ENCODE results near the gene RMND1. TPM values are rescaled to one million over a fixed set of nuclear protein-coding genes. Genes with fewer than 3 reads are reported as not detected.

RMND1 gene
- total and polyA plus RNA-seq, 2 of the 13 experiments (the other 11 are each of a cell fraction or from before 2014, with no cell fraction given): 34.0 to 72.5 TPM

DNA sequence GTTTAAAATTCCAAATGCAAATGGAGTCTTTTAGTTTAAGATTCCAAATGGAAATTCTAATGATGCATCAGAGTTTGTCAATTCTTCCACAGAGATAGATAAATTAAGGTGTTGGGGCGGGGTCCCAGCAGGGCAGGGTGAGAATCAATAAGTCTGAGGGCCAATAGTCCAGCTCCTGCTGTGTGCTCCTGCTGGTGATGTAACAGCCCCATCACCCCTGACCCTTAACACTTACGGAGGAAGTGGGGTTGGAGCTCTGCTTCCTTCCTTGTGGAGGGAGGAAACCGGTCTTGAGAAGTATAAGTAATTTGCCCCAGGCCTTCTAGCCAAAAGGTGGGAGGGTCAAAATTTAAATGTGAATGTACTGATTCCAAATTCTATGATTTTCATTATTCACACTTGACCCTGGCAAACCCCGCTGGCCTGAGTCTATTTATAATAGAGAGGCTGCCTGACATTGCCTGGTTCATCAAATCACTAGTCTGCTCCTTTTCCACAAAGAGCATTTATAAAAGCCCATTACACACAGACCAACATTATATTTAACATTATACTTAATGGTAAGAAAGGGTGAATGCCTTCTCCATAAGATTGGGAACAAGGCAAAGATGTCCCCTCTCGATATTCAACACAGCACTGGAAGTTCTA lies 77.8 kb downstream of the RMND1 start (continued):
- TF ChIP-seq, protein P1, sequence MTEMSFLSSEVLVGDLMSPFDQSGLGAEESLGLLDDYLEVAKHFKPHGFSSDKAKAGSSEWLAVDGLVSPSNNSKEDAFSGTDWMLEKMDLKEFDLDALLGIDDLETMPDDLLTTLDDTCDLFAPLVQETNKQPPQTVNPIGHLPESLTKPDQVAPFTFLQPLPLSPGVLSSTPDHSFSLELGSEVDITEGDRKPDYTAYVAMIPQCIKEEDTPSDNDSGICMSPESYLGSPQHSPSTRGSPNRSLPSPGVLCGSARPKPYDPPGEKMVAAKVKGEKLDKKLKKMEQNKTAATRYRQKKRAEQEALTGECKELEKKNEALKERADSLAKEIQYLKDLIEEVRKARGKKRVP (CRISPR knock-in tag; IDR thresholded peaks at IDR 0.05): 0 out of 4 replicates have a peak, but pooled peaks of 1 of the 2 experiments have one; percentile 11
- no peak for TF ChIP-seq ZNF225 (CRISPR knock-in tag; IDR thresholded peaks at IDR 0.05)
- no peak for TF ChIP-seq PHF5A (CRISPR knock-in tag; IDR thresholded peaks at IDR 0.05; ENCODE audit: low read depth, unreplicated experiment)
- TF ChIP-seq ETV5 (CRISPR knock-in tag; IDR thresholded peaks at IDR 0.05; ENCODE audit: borderline replicate concordance): peak; percentile 68; the same call in 1 of the 2 replicates
- TF ChIP-seq, protein P2, sequence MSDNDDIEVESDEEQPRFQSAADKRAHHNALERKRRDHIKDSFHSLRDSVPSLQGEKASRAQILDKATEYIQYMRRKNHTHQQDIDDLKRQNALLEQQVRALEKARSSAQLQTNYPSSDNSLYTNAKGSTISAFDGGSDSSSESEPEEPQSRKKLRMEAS (IDR thresholded peaks at IDR 0.05): 0 out of 2 replicates have a peak, but pooled peaks have one; percentile 25
- no peak for TF ChIP-seq ZNF776 (CRISPR knock-in tag; IDR thresholded peaks at IDR 0.05)
- TF ChIP-seq GZF1 (CRISPR knock-in tag; IDR thresholded peaks at IDR 0.05): no peak
- TF ChIP-seq, protein P3, sequence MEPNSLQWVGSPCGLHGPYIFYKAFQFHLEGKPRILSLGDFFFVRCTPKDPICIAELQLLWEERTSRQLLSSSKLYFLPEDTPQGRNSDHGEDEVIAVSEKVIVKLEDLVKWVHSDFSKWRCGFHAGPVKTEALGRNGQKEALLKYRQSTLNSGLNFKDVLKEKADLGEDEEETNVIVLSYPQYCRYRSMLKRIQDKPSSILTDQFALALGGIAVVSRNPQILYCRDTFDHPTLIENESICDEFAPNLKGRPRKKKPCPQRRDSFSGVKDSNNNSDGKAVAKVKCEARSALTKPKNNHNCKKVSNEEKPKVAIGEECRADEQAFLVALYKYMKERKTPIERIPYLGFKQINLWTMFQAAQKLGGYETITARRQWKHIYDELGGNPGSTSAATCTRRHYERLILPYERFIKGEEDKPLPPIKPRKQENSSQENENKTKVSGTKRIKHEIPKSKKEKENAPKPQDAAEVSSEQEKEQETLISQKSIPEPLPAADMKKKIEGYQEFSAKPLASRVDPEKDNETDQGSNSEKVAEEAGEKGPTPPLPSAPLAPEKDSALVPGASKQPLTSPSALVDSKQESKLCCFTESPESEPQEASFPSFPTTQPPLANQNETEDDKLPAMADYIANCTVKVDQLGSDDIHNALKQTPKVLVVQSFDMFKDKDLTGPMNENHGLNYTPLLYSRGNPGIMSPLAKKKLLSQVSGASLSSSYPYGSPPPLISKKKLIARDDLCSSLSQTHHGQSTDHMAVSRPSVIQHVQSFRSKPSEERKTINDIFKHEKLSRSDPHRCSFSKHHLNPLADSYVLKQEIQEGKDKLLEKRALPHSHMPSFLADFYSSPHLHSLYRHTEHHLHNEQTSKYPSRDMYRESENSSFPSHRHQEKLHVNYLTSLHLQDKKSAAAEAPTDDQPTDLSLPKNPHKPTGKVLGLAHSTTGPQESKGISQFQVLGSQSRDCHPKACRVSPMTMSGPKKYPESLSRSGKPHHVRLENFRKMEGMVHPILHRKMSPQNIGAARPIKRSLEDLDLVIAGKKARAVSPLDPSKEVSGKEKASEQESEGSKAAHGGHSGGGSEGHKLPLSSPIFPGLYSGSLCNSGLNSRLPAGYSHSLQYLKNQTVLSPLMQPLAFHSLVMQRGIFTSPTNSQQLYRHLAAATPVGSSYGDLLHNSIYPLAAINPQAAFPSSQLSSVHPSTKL (CRISPR knock-in tag; IDR thresholded peaks at IDR 0.05): peak; percentile 53
- no peak for TF ChIP-seq ZNF619 (CRISPR knock-in tag; IDR thresholded peaks at IDR 0.05)
- TF ChIP-seq TBX2 (CRISPR knock-in tag; IDR thresholded peaks at IDR 0.05; ENCODE audit: borderline replicate concordance): peak; percentile 55; the same call in 1 of the 2 replicates
- no peak for TF ChIP-seq LCORL (IDR thresholded peaks at IDR 0.05)
- no peak for TF ChIP-seq LCORL (CRISPR knock-in tag; IDR thresholded peaks at IDR 0.05)
- TF ChIP-seq, protein P4, sequence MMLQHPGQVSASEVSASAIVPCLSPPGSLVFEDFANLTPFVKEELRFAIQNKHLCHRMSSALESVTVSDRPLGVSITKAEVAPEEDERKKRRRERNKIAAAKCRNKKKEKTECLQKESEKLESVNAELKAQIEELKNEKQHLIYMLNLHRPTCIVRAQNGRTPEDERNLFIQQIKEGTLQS (CRISPR knock-in tag; IDR thresholded peaks at IDR 0.05): 0 out of 2 replicates have a peak, but pooled peaks have one; percentile 32
- TF ChIP-seq SIN3A (IDR thresholded peaks at IDR 0.05; ENCODE audit: borderline replicate concordance, low read depth, low read length): no peak
- TF ChIP-seq JUND (CRISPR knock-in tag; IDR thresholded peaks at IDR 0.05): no peak
- TF ChIP-seq SKI (IDR thresholded peaks at IDR 0.05; ENCODE audit: partially characterized antibody): peak; percentile 38
- TF ChIP-seq ZBTB20 (CRISPR knock-in tag; IDR thresholded peaks at IDR 0.05; ENCODE audit: borderline replicate concordance, low read depth): no peak
- peak; percentile 86 for TF ChIP-seq NR2F2 (IDR thresholded peaks at IDR 0.05; ENCODE audit: borderline replicate concordance, low read depth)
- TF ChIP-seq ZNF10 (CRISPR knock-in tag; IDR thresholded peaks at IDR 0.05; ENCODE audit: borderline replicate concordance, low read depth): no peak
- TF ChIP-seq, protein P5, sequence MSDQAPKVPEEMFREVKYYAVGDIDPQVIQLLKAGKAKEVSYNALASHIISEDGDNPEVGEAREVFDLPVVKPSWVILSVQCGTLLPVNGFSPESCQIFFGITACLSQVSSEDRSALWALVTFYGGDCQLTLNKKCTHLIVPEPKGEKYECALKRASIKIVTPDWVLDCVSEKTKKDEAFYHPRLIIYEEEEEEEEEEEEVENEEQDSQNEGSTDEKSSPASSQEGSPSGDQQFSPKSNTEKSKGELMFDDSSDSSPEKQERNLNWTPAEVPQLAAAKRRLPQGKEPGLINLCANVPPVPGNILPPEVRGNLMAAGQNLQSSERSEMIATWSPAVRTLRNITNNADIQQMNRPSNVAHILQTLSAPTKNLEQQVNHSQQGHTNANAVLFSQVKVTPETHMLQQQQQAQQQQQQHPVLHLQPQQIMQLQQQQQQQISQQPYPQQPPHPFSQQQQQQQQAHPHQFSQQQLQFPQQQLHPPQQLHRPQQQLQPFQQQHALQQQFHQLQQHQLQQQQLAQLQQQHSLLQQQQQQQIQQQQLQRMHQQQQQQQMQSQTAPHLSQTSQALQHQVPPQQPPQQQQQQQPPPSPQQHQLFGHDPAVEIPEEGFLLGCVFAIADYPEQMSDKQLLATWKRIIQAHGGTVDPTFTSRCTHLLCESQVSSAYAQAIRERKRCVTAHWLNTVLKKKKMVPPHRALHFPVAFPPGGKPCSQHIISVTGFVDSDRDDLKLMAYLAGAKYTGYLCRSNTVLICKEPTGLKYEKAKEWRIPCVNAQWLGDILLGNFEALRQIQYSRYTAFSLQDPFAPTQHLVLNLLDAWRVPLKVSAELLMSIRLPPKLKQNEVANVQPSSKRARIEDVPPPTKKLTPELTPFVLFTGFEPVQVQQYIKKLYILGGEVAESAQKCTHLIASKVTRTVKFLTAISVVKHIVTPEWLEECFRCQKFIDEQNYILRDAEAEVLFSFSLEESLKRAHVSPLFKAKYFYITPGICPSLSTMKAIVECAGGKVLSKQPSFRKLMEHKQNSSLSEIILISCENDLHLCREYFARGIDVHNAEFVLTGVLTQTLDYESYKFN (CRISPR knock-in tag; conservative IDR thresholded peaks at IDR 0.05): 0 out of 2 replicates have a peak, but pooled peaks have one; percentile 46
- TF ChIP-seq HNF4A (CRISPR knock-in tag; IDR thresholded peaks at IDR 0.05): peak; percentile 79
- no peak for TF ChIP-seq KMT2B (CRISPR knock-in tag; IDR thresholded peaks at IDR 0.05)

Data from HepG2 (cell line).